SK-N-SH (cell line): ENCODE measurements around the gene PRKX. TPM values are rescaled to one million over a fixed set of nuclear protein-coding genes. Genes with fewer than 3 reads are reported as not detected.
"Not testable (repeated sequence)": the region's sequence is repeated elsewhere in the genome, so short reads cannot be mapped to it uniquely, and the experiment has no call there.

Experiments
- CTCF ChIA-PET: fragments of 300-600, 350-600 bp; formaldehyde crosslinking; extraction: SDS; loops from one replicate; lab custom pipeline; 2021; lab: Yijun Ruan, JAX
- POLR2A ChIA-PET: fragments of 350-600 bp; sonication (Branson Sonifier 250); formaldehyde crosslinking; extraction: SDS; loops from one replicate; lab custom pipeline; 2020; ENCODE audit warnings: antibody characterized with exemption, inconsistent platforms; lab: Yijun Ruan, JAX
- DNase-seq: peaks from one replicate; pipeline ENCODE4 v3.0.0; 2012
- H2AFZ ChIP-seq: fragments of 200-600 bp; sonication (generic); 2 replicates; pipeline ENCODE4 v1.8.1; 2016; ENCODE audit warnings: antibody characterized with exemption, mild to moderate bottlenecking, low read depth
- H3F3A ChIP-seq: fragments of 200-600 bp; sonication (generic); replicated peaks from 2 replicates; pipeline ENCODE3; 2016; ENCODE audit warnings: antibody characterized with exemption, mild to moderate bottlenecking; ENCODE audit not compliant: insufficient read depth
- H3K27ac ChIP-seq, 2 experiments: fragments of 200-500 bp in 1 of 2; fragments of 200-600 bp in 1 of 2; sonication (Bioruptor generic) in 1 of 2; sonication (generic), shearing (Covaris generic) in 1 of 2; 2 replicates each; pipeline versions ENCODE4 v1.5.1 to v1.6.1; 2014 to 2016; ENCODE audit warnings: low read depth in 2 of 2, inconsistent platforms in 1 of 2, low read length in 1 of 2, mild to moderate bottlenecking in 1 of 2, mixed read lengths in 1 of 2
- H3K27me3 ChIP-seq: fragments of 200-600 bp; sonication (generic), shearing (Covaris generic); 2 replicates; pipeline ENCODE4 v1.6.1; 2016; ENCODE audit warnings: mixed run types; ENCODE audit not compliant: insufficient read depth
- H3K36me3 ChIP-seq, 2 experiments: fragments of 200-500 bp in 1 of 2; fragments of 200-600 bp in 1 of 2; sonication (Bioruptor generic) in 1 of 2; sonication (generic) in 1 of 2; replicated peaks in 1 of 2; 2 replicates each; pipeline versions ENCODE3 to v1.5.1; 2014 to 2016; ENCODE audit warnings: low read length in 1 of 2, mild to moderate bottlenecking in 1 of 2; ENCODE audit not compliant: insufficient read depth in 2 of 2, control insufficient read depth in 1 of 2
- H3K4me1 ChIP-seq, 2 experiments: fragments of 200-500 bp in 1 of 2; fragments of 200-600 bp in 1 of 2; sonication (Bioruptor generic) in 1 of 2; sonication (generic), shearing (Covaris generic) in 1 of 2; 2 replicates each; pipeline versions ENCODE4 v1.5.1 to v1.6.1; 2014 to 2016; ENCODE audit warnings: low read depth in 1 of 2, low read length in 1 of 2, mixed run types in 1 of 2; ENCODE audit not compliant: insufficient read depth in 2 of 2, control insufficient read depth in 1 of 2
- H3K4me2 ChIP-seq: fragments of 200-600 bp; sonication (generic), shearing (Covaris generic); 2 replicates; pipeline ENCODE4 v1.6.1; 2017; ENCODE audit warnings: mixed run types
- H3K4me3 ChIP-seq, 2 experiments: fragments of 200-500 bp in 1 of 2; fragments of 200-600 bp in 1 of 2; sonication (Bioruptor generic) in 1 of 2; sonication (generic), shearing (Covaris generic) in 1 of 2; 2 replicates each; pipeline versions ENCODE4 v1.5.1 to v1.8.1; 2014 to 2016; ENCODE audit warnings: low read depth in 2 of 2, inconsistent platforms in 1 of 2, low read length in 1 of 2, mild to moderate bottlenecking in 1 of 2, mixed read lengths in 1 of 2, moderate library complexity in 1 of 2
- H3K79me2 ChIP-seq: fragments of 200-600 bp; sonication (generic); 2 replicates; pipeline ENCODE4 v1.8.1; 2017; ENCODE audit warnings: mild to moderate bottlenecking; ENCODE audit not compliant: insufficient read depth
- H3K9ac ChIP-seq: fragments of 200-600 bp; sonication (generic); 2 replicates; pipeline ENCODE4 v1.6.1; 2017; ENCODE audit warnings: mixed run types
- H3K9me2 ChIP-seq: fragments of 200-600 bp; sonication (generic); 2 replicates; pipeline ENCODE4 v1.6.1; 2017; ENCODE audit warnings: mixed run types
- H3K9me3 ChIP-seq: fragments of 200-600 bp; sonication (generic); 2 replicates; pipeline ENCODE4 v1.6.1; 2017; ENCODE audit warnings: mixed run types, mild to moderate bottlenecking, moderate library complexity
- H4K20me1 ChIP-seq: fragments of 200-600 bp; sonication (generic); 2 replicates; pipeline ENCODE4 v1.6.1; 2017; ENCODE audit warnings: mild to moderate bottlenecking, mixed run types; ENCODE audit not compliant: insufficient read depth
- EP300 ChIP-seq, 2 experiments: IDR thresholded peaks; 2 replicates each; pipeline versions ENCODE4 v1.4.0 to v1.6.1; 2012; ENCODE audit warnings: borderline replicate concordance in 1 of 2, low read depth in 1 of 2, low read length in 1 of 2
- GABPA ChIP-seq: IDR thresholded peaks from 2 replicates; pipeline ENCODE4 v1.4.0; 2012; ENCODE audit warnings: low read depth, mild to moderate bottlenecking
- NRF1 ChIP-seq: IDR thresholded peaks from 2 replicates; pipeline ENCODE4 v1.6.1; 2012; ENCODE audit warnings: low read depth, mild to moderate bottlenecking, low read length
- POLR2AphosphoS5 ChIP-seq: IDR thresholded peaks from 2 replicates; pipeline ENCODE4 v1.6.1; 2012; ENCODE audit warnings: low read depth, low read length
- RFX5 ChIP-seq: IDR thresholded peaks from 2 replicates; pipeline ENCODE4 v1.6.1; 2012; ENCODE audit warnings: mild to moderate bottlenecking, improper control_type of control experiment, low read length
- SIN3A ChIP-seq: IDR thresholded peaks from 2 replicates; pipeline ENCODE4 v1.6.1; 2012; ENCODE audit warnings: low read depth, mild to moderate bottlenecking, low read length, moderate library complexity, borderline replicate concordance
- WGBS: methylation state at CpG from one replicate; pipeline ENCODE4 v1.1.6; 2017; ENCODE audit warnings: low lambda C conversion rate; 5-methylcytosine and 5-hydroxymethylcytosine counted together
- polyA plus RNA-seq, 3 experiments: library from polyadenylated mRNA; depleted of rRNA; stranded (reverse); fragments of >200 nt; gene quantifications; 2 replicates each; pipeline ENCODE4 v1.2.3, GENCODE V29; 2012
- TF ChIP-seq, protein P1 (sequence below): IDR thresholded peaks from 2 replicates; pipeline ENCODE4; 2012
- TF ChIP-seq, protein P2 (sequence below): fragments of 150-350 bp; IDR thresholded peaks from 2 replicates; pipeline ENCODE4 v1.6.1; 2017; ENCODE audit warnings: antibody characterized with exemption, low read length, low read depth, borderline replicate concordance

The PRKX gene
- polyA plus RNA-seq, 1 of the 3 experiments (the other 2 are of a cell fraction): 6.5 TPM

DNA sequence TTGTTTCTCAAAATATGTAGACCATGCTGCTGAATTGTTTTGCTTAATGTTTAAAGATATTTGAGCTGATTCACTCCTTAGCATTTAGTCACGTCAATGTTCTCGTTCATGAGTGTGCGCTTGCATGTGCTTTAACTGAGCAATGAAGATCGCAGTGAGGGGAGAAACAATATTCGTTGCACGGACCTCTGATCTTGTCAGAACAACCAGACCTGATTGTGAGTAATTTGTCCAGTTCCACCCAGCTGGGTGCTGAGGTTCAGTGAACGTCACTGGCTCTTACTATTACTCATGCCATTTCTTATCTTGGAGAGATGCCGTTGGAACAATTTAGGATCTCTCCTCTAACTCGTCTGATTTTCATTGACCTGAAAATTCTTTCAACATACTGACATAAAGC lies 15.0 kb upstream of the PRKX start:
- Histone ChIP-seq H3K79me2 (no peaks in the 10 kb centered on the region), H3K9me2 (no peaks in the 10 kb centered on the region), H3K27ac (no peak overlapping the region), H3K27me3 (no peaks in the 10 kb centered on the region; the same call in 1 of the 2 replicates), H4K20me1 (no peaks in the 10 kb centered on the region), H3K9ac (no peak overlapping the region), H3K4me1 (no peaks in the 10 kb centered on the region), H3K36me3 (no peaks in the 10 kb centered on the region), H3K9me3 (no peaks in the 10 kb centered on the region), H3F3A (no peaks in the 10 kb centered on the region), H3K4me3 (no peak overlapping the region), H2AFZ (no peak overlapping the region), H3K4me2 (no peak overlapping the region)
- CTCF ChIA-PET: no interaction called here
- 27% methylated on average over 9 of the region's 9 CpGs for WGBS
- DNase-seq: no peak
- TF ChIP-seq NRF1 (no peak), RFX5 (no peak), GABPA (no peak)
- TF ChIP-seq, protein P1, sequence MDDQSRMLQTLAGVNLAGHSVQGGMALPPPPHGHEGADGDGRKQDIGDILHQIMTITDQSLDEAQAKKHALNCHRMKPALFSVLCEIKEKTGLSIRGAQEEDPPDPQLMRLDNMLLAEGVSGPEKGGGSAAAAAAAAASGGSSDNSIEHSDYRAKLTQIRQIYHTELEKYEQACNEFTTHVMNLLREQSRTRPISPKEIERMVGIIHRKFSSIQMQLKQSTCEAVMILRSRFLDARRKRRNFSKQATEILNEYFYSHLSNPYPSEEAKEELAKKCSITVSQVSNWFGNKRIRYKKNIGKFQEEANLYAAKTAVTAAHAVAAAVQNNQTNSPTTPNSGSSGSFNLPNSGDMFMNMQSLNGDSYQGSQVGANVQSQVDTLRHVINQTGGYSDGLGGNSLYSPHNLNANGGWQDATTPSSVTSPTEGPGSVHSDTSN: no peak
- POLR2A ChIA-PET: no interaction called here

DNA sequence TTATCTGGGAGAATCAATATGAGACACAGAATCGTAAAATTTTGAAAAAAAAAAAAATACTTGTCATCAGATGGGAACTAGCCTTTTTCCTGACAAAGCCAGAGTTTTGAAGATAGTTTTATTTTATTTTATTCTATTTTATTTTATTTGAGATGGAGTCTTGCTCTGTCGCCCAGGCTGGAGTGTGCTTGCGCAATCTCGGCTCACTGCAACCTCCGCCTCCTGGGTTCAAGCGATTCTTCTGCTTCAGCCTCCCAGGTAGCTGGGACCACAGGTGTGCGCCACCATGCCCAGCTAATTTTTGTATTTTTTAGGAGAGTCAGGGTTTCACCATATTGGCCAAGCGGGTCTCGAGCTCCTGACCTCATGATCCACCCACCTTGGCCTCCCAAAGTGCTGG lies 10.0 kb upstream of the PRKX start:
- H3K79me2 ChIP-seq, H3K27ac ChIP-seq, H3K9ac ChIP-seq, H3K36me3 ChIP-seq, H3F3A ChIP-seq, H3K9me3 ChIP-seq, H3K4me2 ChIP-seq, H3K4me3 ChIP-seq, H2AFZ ChIP-seq, H4K20me1 ChIP-seq, H3K4me1 ChIP-seq, H3K27me3 ChIP-seq, DNase-seq, CTCF ChIA-PET, H3K9me2 ChIP-seq, POLR2A ChIA-PET: not testable (repeated sequence)
- WGBS: 55% methylated on average over 9 of the region's 9 CpGs

DNA sequence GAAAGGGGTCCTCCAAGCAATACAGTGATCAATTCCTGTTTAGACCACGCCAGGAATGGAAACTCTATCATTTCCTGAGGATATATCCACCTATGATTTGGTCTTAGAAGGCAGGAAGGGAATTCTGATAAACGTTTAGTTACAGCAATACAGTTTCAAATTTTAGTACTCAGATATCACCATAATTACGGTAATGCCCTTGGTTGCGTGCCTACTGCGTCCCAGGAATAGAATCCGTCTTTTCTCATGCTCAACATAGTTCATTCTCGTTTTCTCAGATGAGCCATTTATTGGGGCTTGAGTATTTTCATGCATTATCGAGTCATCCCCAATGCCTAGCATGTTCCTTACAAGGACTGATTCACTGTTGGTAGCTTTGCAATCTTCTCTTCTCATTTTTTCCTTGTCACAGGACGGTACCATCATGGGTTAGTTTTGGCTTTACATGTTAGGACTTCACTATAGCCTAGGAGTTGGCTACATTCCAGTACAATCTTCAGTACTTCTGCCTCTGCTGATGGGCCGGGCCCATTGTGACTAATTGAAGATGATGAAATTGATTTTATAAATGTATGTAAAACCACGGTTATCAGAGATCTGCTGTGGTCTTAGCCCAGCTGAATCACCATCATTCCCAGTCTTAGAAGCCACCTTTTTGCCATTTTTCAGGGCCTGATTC lies 4.4 kb upstream of the PRKX start:
- Histone ChIP-seq H3K27me3 (no peaks in the 10 kb centered on the region), H3K4me2 (no peak overlapping the region), H3K27ac (no peak overlapping the region), H3K9ac (no peak overlapping the region), H3K9me2 (no peaks in the 10 kb centered on the region), H3K9me3 (no peaks in the 10 kb centered on the region), H2AFZ (no peak overlapping the region), H3K4me1 (no peaks in the 10 kb centered on the region), H3K79me2 (no peaks in the 10 kb centered on the region), H4K20me1 (no peaks in the 10 kb centered on the region), H3K4me3 (no peak overlapping the region), H3F3A (no peaks in the 10 kb centered on the region), H3K36me3 (no peaks in the 10 kb centered on the region)
- TF ChIP-seq EP300 (IDR thresholded peaks at IDR 0.05; ENCODE audit: borderline replicate concordance in 1 of 2, low read depth in 1 of 2, low read length in 1 of 2): no peak
- TF ChIP-seq, protein P2, sequence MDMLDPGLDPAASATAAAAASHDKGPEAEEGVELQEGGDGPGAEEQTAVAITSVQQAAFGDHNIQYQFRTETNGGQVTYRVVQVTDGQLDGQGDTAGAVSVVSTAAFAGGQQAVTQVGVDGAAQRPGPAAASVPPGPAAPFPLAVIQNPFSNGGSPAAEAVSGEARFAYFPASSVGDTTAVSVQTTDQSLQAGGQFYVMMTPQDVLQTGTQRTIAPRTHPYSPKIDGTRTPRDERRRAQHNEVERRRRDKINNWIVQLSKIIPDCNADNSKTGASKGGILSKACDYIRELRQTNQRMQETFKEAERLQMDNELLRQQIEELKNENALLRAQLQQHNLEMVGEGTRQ: no peak
- TF ChIP-seq SIN3A: no peak
- no peak for TF ChIP-seq POLR2AphosphoS5
- ChIA-PET POLR2A (no interaction called here), CTCF (no interaction called here)
- WGBS: 26% methylated on average over 11 of the region's 11 CpGs
- DNase-seq: no peak
